Measurements from ENCODE around the gene DIDO1.

DIDO1 gene

DNA sequence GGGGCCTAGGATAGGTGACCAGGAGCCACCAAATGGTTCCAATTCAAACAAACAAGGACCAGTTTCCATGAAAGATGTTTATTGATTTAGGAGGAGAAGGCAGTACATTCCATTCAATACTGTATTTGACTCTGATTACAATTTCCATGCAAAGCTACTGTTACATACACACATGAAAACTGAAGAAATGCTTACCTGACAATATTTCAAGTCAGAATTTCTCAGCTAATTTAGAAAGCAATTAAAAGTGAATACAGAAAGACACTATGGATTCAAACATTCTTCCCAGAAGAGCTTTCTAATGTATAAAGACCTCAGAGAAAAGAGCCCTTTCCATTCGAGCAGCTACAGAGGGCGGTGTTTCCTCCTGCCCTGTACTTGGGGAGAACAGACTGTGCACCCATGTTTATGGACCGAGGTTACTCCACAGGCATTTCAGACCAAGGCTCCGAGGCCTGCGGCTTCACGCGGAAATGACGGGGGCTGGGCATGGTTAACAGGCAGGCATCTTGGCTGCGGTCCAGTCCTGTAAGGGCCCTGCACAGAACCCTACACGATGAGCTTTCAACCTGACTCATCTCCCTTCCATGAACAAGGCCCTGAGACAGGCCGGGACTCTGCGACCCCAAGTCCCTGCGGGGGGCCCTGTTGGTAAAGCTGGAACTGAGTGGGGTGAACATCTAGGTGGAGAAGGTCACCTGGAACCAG, 39.0 kb downstream of the DIDO1 start:
- no peaks in the 10 kb centered on the region for H3K27me3 Mint-ChIP-seq
- intact Hi-C loops (cut with micrococcal nuclease): no loop called here
- H3K27ac Mint-ChIP-seq: no peak overlapping the region
- peaks cover 71% of the 10 kb centered on the region for H3K36me3 Mint-ChIP-seq (ENCODE audit: low read depth)
- no peaks in the 10 kb centered on the region for H3K4me1 Mint-ChIP-seq (ENCODE audit: low read depth)
- H3K4me3 Mint-ChIP-seq: no peak overlapping the region
- no peaks in the 10 kb centered on the region for H3K9me3 Mint-ChIP-seq

DNA sequence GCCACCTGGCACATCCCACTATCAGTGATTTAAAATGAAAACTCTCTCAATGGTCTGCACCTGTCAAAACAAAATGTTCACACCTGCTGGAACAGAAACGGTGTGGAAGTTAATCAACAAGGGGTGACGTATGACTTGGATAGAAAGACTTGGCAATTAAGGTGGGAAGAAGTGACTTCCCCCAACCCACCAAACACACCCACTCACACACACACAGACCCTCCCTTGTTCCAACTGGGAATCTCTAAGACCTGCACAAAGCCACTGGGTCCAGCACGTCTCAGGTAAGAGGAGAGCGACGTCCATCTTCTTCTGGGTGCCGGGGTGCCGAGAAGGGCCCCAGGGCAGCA, 39.6 kb downstream of the DIDO1 start:
- Mint-ChIP-seq H3K4me1 (ENCODE audit: low read depth) (no peaks in the 10 kb centered on the region), H3K27me3 (no peaks in the 10 kb centered on the region), H3K4me3 (no peak overlapping the region), H3K9me3 (no peaks in the 10 kb centered on the region), H3K36me3 (ENCODE audit: low read depth) (peaks cover 71% of the 10 kb centered on the region), H3K27ac (no peak overlapping the region)
- intact Hi-C loops (cut with micrococcal nuclease): no loop called here

DNA sequence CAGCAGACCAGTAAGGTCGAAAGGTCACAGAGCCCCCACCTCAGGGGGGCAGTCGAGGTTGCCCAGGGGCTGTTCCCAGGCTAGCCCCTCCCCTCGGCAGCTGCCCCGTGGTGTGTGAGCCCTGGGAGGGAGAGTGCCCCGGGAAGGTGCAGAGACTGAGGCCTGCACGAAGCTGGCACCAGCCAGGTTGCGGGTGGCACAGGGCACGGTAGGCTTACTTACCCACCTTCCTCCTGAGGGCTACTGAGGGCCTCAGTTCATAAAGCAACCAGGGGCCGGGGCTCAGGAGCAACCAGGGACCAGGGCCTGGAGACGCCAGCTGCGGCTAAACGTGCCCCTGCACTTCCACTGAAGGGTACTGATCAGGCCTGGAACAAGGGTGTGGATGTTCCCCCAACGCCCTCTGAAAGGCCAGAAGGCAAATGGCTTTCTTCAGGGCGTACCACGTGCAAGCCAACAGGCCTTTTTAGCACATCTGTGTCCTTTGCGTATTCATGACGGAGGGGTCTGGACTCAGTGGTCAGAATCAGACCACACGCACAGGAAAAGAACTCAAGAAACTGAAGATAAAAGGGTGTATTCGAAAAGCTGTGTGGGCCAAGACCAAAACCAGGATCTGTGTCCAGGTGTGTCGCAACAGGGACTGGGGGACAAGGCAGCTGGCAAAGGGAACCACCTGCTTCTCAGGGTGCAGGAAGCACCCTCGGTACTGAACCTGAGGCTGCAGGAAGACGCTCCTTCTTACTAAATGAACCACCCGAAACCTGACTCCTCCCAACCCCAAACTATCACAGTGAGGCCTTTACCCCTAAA, 40.2 kb downstream of the DIDO1 start:
- H3K9me3 Mint-ChIP-seq: no peaks in the 10 kb centered on the region
- intact Hi-C loops (cut with micrococcal nuclease): no loop called here
- no peaks in the 10 kb centered on the region for H3K27me3 Mint-ChIP-seq
- H3K27ac Mint-ChIP-seq: no peak overlapping the region
- peaks cover 71% of the 10 kb centered on the region for H3K36me3 Mint-ChIP-seq (ENCODE audit: low read depth)
- no peaks in the 10 kb centered on the region for H3K4me1 Mint-ChIP-seq (ENCODE audit: low read depth)
- H3K4me3 Mint-ChIP-seq: no peak overlapping the region

DNA sequence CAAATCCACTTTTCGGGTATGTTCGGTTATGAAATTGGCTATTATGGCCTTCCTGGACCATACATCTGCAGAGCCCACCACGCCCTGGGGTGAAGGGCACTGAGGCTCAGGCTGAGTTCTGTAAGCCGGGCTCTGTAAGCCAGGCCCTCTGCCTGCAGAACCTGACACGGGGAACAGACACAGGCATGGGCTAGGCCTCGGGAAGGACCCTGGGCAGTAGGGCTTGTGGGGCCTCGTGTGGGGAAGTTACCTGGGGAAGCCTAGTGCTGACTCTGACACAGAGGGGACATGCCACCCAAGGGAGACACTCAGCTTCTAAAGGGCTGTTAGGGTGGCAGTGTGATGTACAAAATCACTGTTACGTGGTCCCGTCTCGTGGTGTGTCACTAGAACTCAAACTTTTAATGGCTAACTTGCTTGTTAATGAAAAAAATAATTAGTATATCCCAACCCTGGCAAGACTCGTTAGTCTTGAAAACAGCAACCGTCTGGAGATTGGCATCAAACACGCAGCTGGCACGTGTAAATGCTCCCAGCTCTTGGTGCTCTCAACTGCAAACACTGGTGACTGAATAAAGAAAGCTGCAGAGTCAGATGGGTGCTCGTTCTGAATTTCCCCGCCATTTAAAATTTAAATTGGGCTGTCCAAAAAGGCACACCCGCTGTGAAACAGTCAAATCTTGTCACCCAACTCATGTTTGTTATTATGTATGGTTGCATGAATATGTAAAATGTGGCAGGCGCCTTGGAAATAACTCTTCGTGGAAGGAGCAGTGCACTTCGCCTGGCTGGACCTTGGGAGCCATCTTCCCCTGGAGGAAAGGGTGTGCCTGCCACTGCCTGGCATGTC, 41.0 kb downstream of the DIDO1 start:
- no peaks in the 10 kb centered on the region for H3K27me3 Mint-ChIP-seq
- H3K4me1 Mint-ChIP-seq (ENCODE audit: low read depth): no peaks in the 10 kb centered on the region
- H3K36me3 Mint-ChIP-seq (ENCODE audit: low read depth): peaks cover 71% of the 10 kb centered on the region
- no peaks in the 10 kb centered on the region for H3K9me3 Mint-ChIP-seq
- peak overlapping the region; percentile 37 for H3K27ac Mint-ChIP-seq
- intact Hi-C loops (cut with micrococcal nuclease): no loop called here
- H3K4me3 Mint-ChIP-seq: no peak overlapping the region

DNA sequence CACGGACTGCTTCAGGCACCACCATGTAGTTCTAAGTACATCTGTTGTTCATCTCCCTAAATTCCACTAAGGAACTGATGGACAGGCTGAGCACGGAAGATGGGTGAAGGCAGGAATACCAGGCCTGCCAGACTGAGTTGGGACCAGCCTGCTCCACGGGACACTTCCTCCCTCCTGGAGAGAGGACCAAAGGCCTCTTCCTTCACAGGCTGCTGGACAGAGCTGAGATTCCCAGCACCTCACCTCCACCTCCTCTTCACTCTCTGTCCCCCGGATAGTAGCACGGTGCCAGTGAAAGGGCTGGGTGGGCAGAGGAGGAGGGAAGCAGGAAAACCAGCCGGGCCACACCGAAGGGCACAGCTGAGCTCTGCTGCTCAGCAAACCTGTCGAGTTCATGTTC, 41.7 kb downstream of the DIDO1 start:
- peaks cover 71% of the 10 kb centered on the region for H3K36me3 Mint-ChIP-seq (ENCODE audit: low read depth)
- no peaks in the 10 kb centered on the region for H3K9me3 Mint-ChIP-seq
- intact Hi-C loops (cut with micrococcal nuclease): no loop called here
- no peaks in the 10 kb centered on the region for H3K4me1 Mint-ChIP-seq (ENCODE audit: low read depth)
- H3K27me3 Mint-ChIP-seq: no peaks in the 10 kb centered on the region
- H3K27ac Mint-ChIP-seq: peak overlapping the region; percentile 37
- no peak overlapping the region for H3K4me3 Mint-ChIP-seq

DNA sequence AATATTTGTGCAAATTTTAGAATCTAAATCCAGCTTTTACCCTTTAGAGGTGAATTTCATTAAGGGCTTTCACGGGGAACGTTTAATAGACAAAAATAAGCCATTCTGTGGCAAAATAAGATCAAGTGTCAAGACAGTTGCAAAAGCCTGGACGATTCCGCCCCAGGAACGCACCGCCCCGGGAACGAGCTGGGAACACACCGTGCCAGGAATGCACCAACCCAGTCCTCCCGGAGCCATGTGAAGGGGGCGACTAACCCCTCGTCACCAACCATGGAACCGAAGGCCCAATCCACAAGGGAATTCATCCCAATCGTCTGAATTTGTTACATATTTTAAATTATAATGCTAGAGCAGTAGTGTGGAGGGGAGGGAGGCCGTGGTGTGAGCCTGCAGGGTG, 43.9 kb downstream of the DIDO1 start:
- Mint-ChIP-seq H3K4me3 (no peak overlapping the region), H3K9me3 (no peaks in the 10 kb centered on the region), H3K27ac (no peak overlapping the region), H3K27me3 (no peaks in the 10 kb centered on the region), H3K36me3 (ENCODE audit: low read depth) (peaks cover 63% of the 10 kb centered on the region), H3K4me1 (ENCODE audit: low read depth) (no peaks in the 10 kb centered on the region)
- intact Hi-C loops (cut with micrococcal nuclease): no loop called here

DNA sequence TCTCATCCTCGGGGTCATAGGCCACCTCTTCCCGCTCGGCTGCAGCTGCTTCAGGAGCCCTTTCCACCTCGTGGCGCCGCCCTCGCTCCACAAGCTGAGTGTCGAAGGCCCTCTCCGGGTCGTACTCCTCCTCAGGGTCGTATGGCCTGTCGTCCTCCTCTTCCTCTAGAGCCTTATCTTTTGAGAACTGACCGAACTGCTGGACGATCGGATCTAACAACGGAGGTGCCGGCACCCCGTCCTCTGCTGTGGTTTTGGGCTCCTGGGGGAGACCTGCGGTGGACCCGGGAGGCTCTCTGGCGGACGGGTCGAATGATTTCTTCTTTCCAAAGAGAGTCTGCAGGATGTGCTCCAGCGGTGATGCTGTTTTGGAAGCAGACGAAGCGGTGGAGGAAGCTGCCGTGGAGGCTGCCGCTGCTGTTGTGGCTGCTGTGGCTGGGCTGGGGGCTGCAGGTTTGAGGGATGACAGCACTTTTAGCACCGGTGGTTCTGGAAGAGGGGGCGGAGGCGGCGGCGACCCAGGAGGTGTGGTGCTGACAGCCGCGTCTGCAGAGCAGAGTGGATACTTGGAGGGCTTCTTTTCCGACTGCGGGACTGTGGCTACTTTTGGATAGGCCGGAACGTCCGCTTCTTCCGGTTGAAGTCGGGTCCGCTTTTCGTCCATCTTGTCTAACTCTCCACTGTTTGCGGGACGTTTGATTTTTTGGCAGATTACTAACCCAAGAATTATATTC, 44.5 kb downstream of the DIDO1 start:
- H3K36me3 Mint-ChIP-seq (ENCODE audit: low read depth): peaks cover 57% of the 10 kb centered on the region
- H3K9me3 Mint-ChIP-seq: no peaks in the 10 kb centered on the region
- H3K4me1 Mint-ChIP-seq (ENCODE audit: low read depth): no peaks in the 10 kb centered on the region
- no peak overlapping the region for H3K27ac Mint-ChIP-seq
- no peak overlapping the region for H3K4me3 Mint-ChIP-seq
- H3K27me3 Mint-ChIP-seq: no peaks in the 10 kb centered on the region
- intact Hi-C loops (cut with micrococcal nuclease): no loop called here

DNA sequence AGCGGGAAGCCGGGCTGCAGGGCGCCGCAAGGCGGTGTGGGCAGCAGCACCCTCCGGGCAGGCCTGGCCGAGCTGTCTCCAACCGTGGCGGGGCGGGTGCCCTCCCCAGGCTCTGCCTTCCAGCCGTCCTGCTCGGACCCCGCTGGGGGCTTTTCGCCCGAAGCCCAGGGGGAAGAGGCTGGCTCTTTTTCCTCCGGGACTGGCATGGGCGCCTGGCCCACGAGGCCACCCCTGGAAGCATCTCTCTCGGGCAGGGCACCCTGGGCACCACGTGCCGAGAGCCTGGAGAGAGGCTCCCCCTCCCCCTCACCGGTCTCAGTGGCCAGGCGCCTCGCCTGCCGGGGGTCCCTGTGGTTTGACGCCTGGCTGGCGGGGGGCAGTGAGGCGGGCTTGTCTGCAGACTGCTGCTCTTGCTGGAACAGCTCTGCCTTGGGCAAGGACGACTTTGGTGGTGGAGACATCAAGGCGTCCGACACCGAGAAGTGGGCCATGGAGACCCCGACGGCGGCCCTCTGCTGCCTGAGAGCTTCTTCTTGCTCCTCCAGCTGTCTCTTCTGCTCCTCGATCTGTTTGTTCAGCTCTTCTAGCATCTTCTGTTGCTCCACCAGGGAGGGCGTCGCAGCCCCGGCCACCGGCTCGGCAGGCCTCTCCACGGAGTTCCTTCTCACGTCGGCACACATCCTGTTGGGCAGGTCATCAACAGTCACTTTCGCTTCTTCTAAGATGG, 45.2 kb downstream of the DIDO1 start:
- intact Hi-C loops (cut with micrococcal nuclease): no loop called here
- H3K27me3 Mint-ChIP-seq: peaks cover 2% of the 10 kb centered on the region

DNA sequence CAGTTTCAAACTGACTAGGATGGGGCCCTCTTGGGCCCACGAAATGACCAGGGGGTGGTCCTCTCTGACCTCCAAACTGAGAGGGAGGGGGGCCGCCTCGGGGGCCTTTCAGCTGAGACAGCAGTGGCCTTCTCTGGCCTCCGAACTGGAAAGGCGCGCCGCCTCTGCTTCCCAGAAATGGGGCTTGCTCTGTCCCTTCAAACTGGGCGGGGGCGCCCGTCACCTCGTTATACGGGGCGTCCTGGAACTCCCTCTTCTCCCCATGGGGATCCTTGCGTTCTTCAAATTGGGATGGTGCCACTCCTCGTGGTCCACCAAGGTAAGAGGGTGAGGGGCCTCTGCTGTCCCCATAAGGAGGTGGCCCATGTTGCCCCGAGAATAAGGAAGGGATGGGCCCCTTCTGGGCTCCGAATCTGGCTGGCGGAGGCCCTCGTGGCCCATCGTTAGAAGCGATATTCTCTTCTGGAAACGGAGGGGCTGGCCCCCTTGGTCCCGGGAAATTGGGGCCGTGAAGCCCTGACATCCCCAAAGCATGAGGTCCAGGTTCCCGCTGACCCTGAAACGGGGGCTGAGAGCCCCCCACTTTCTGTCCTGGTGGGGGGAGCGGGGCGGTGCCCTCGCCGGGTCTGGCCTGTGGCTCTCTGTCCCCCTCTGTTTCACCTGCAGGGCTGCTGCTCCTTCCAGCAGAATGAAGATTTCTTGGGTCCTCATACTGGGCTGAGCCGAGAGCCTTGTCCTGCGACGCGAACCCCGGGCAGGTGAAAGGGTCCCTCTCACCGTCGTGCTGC, 46.0 kb downstream of the DIDO1 start:
- Mint-ChIP-seq H3K27me3 (peaks cover 6% of the 10 kb centered on the region), H3K4me1 (ENCODE audit: low read depth) (peaks cover 14% of the 10 kb centered on the region), H3K4me3 (no peak overlapping the region), H3K36me3 (ENCODE audit: low read depth) (peaks cover 42% of the 10 kb centered on the region), H3K27ac (no peak overlapping the region), H3K9me3 (no peaks in the 10 kb centered on the region)
- intact Hi-C loops (cut with micrococcal nuclease): no loop called here

More for the DNA sequence above, 45.2 kb downstream of the DIDO1 start:
- Mint-ChIP-seq H3K9me3 (no peaks in the 10 kb centered on the region), H3K4me1 (ENCODE audit: low read depth) (peaks cover 6% of the 10 kb centered on the region), H3K4me3 (no peak overlapping the region), H3K27ac (no peak overlapping the region), H3K36me3 (ENCODE audit: low read depth) (peaks cover 50% of the 10 kb centered on the region)

DNA sequence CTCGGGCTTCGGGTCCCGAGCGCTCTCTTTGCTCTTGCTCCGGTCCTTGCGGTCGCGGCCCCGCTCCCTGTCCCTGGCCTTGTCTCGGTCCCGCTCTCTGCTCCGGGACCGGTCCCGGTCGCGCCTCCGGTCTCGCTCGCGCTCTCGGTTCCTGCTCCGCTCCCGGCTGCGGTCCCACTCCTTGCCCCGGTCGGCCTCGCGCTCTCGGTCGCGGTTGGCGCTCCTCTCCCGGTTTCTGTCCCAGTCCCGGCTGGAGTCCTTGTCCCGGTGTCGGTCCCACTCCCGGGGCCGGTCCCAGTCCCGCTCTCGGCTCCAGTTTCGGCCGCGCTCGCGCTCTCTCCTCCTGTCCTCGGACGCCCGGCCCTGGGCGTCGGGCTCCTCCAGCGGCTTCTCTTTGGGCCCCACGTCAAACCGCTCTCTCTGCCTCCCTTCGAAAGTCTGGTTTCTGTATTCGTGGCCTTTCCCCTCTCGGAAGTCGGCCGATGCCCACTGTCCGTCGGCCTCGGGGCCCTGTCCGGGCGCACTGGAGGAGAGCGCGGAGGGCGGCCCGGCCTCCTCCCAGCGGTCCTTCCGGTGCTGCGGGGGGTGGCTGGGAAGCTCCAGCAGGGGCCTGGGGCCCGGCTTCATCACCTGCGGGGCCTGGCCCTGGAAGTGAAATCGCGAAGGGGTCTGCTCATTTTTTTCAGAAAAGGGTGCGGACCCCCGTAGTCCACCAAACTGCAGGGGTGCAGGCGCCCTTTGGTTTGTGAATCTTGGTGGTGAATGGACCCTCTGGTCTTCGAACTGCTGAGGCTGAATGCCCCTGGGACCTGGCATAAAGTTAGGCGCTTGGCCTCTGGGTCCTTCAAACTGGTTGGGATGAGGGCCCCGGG, 46.8 kb downstream of the DIDO1 start:
- Mint-ChIP-seq H3K4me3 (no peak overlapping the region), H3K4me1 (ENCODE audit: low read depth) (peaks cover 20% of the 10 kb centered on the region), H3K27me3 (peaks cover 9% of the 10 kb centered on the region), H3K9me3 (no peaks in the 10 kb centered on the region), H3K27ac (no peak overlapping the region), H3K36me3 (ENCODE audit: low read depth) (peaks cover 42% of the 10 kb centered on the region)
- intact Hi-C loops (cut with micrococcal nuclease): no loop called here

DNA sequence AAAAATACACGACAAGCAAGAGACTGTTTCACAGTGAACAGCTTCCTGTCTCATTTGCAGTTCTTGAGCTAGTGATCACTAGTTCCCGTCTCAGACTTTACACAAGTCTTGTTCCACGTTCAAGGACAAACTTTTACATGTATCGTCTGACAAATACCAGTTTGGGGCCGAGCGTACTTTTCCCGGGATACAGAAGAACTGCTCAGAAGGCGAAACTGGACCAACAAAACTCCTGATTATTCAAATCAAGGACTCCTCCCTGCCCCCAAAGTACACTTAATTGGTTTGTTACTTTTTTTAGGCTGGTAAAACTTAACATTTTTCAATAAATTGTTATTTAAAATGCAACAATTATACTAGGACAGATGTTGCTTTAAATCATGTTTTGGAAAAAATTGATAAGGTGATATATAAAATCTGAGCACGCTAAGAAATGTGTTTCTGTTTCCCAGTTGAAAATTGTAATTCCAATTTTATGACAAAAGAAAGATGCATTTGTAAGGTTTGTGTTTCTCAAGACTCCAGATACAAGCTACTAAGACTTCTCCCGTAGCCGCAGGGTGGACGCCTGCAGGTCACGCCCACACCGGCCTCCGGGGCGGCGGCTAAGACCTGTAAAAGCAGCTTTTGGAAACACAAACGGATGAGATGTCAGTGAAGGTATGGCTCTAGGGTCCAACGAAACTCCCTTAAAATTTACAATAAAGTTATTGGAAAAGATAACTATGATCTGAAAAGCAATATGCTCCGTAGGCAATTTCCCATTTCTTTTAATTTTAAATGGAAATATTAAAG, 47.9 kb downstream of the DIDO1 start:
- Mint-ChIP-seq H3K4me1 (ENCODE audit: low read depth) (peaks cover 29% of the 10 kb centered on the region), H3K36me3 (ENCODE audit: low read depth) (peaks cover 42% of the 10 kb centered on the region), H3K27me3 (peaks cover 16% of the 10 kb centered on the region), H3K4me3 (no peak overlapping the region), H3K27ac (no peak overlapping the region), H3K9me3 (no peaks in the 10 kb centered on the region)
- intact Hi-C loops (cut with micrococcal nuclease): no loop called here
